ENCODE data around the gene MDM2.
"Not testable (repeated sequence)": the region's sequence is repeated elsewhere in the genome, so short reads cannot be mapped to it uniquely, and the experiment has no call there.

MDM2 gene

DNA sequence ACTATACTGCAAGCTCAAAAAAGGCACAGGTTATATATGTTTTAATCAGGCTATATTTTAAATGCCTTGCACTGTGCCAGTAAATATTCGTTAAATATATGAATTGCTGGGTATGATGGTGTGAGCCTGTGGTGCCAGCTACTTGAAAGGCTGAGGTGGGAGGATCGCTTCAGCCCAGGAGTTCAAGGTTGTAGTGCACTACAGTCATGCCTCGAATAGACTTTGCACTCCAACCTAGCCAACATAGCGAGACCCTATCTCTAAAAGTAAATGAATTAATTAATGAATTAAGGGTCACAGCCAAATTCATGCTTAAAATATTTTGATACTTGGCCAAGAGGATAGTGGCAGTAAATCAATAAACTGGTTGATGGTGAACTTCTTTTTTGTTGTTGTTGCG, 22.2 kb upstream of the MDM2 start:
- no peak for DNase-seq

DNA sequence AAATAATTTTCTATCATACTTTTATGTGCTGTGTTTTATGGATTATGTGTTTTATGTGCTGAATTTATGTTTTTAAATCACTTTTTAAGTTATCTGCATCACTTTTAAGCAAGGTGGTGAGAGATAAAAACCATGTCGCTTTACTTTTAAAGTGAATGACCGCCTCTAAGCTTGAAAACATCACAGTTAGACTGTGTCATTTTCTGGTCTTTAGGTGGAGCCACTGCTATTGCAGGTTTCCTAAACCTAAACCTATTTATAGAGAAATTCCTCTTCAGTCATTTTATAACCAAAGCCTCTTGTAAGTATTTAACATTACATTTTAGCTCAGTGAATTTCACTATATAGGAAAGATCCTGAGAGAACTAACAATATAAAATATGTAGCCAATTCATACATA, 21.0 kb upstream of the MDM2 start:
- no peak for DNase-seq

DNA sequence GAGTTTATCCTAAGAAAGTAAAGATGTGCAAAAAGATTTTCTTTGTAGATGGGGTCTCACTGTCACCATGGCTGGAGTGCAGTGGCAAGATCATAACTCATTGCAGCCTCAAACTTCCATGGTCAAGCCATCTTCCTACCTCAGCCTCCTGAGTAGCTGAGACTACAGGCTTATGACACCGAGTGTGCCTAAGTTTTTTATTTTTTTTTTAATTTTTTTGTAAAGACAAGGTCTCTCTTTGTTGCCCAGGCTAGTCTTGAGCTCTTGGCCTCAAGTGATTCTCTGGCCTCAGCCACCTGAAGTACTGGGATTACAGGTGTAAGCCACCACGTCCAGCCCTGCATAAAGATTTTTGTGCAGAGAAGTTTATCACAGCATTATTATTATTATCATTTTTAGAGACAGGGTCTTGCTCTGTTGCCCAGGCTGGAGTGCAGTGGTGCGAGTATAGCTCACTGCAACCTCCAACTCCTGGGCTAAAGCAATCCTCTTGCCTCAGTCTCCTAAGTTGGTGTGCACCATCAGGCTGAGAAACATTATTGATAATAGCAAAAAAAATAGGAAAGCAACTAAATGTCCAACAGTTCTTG, 19.3 kb upstream of the MDM2 start:
- no peak for DNase-seq

DNA sequence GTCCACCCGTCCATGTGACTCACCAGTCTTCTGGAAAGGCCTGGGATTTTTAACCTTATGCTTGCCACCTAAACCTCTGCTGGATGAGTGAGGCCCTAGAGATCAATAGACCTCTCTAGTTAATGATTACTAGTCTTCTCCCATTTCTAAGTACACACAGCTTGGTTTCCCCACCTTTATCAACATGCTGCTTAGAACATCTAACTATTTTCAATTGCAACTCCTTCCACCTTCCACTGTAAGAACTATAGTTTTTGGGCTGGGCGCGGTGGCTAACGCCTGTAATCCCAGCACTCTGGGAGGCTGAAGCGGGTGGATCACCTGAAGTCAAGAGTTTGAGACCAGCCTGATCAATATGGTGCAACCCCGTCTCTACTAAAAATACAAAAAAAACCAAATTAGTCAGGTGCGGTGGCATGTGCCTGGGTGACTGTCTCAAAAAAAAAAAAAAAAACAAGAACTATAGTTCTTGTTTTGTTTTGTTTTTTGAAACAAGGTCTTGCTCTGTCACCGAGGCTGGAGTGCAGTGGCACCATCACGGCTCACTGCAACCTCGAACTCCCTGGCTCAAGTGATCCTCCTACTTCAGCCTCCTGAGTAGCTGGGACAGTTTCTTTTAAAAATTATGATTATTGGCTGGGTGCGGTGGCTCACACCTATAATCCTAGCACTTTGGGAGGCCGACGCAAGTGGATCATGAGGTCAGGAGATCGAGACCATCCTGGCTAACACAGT, 18.7 kb upstream of the MDM2 start:
- no peak for DNase-seq

DNA sequence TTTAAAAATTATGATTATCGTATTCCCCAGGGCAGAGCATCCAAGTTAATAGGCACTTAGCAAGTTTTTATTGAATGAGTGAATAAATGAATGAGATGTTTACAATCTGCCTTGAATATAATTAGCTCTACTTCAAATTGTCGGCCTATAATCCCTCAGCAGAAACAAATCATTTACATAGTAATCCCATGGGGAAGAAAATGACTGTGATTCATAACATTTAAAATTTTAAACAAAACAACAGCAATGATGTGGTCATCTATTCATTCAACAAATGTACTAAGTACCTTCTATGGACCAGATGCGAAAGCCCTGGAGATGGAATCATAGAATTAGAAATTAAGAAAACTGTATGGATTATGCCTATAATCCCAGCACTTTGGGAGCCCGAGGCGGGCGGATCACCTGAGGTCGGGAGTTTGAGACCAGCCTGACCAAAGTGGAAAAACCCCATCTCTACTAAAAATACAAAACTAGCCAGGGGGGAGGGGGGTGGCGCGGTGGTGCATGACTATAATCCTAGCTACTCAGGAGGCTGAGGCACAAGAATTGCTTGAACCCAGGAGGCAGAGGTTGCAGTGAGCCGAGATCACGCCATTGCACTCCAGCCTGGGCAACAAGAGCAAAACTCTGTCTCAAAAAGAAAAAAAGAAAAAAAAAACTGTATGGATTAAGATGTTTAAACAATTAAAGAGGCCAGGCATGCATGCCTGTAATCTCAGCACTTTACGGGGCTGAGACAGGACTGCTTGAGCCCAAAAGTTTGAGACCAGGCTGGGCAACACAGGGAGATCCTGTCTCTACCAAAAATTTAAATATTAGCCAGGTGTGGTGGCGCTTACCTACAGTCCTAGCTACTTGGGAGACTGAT, 17.7 kb upstream of the MDM2 start:
- no peak for DNase-seq

DNA sequence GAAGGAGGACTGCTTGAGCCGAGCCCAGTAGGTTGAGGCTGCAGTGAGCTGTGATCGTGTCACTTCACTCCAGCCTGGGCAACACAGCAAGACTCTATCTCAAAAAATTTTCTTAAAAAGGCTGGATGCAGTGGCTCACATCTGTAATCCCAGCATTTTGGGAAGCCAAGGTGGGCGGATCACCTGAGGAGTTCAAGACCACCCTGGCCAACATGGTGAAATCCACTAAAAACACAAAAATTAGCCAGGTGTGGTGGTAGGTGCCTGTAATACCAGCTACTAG, 17.1 kb upstream of the MDM2 start:
- DNase-seq, result no peak

DNA sequence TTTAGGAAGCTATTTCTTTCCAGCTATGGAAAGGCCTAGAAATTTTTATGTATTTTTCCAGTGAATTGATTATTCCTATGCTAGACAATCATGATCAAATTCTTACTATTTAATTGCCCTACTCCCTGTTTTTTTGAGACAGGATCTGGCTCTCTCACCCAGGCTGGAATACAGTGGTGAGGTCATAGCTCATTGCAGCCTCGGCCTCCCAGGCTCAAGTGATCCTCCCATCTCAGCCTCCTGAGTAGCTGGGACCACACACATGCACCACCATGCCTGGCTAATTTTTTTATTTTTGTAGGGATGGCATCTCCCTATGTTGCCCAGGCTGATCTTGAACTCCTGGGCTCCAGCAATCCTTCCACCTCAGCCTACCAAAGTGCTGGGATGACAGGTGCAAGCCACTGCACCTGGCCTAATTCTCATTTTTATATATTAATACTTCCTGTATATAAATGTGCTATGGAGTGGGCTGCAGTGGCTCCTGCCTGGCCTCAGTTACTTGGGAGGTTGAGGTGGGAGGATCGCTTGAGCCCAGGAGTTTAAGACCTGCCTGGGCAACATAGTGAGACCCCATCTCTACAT, 16.0 kb upstream of the MDM2 start:
- DNase-seq, result no peak

DNA sequence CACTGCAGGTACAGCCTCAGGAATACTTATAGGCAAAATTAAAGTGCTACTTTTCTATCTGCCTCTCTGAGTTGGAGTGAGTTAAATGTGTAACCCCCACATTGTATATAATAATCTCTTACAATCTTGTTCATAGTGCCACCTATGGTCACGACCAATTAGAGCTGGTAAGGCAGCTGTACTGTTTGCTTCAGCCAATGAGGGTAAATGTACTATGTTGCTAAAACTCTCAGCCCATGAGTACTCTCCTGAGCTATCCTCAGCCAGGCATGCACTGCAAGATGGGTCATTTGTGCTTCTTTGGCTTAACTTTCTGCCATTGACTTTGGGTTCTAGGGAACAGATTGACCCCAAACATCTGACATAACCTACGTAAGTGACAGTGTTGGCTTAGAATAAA, 15.0 kb upstream of the MDM2 start:
- DNase-seq, result no peak

DNA sequence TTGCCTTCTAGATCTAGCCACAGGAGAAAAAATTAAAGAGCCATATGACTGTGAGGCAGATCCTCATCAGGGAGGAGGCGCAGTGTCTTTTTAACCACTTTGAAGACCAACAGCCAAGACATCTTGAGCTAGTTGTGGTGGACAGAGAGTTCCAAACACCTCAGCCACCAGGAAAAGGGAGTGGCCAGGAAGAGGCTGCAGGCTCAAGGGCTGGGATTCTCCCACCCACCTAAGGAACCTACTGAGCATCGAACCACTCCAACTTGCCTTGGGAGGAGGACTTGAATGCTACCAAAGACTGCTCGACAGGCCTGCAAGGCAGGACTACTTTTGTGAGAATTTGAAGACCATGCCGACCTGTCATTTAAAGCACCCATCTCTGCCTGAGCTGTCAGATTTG, 14.5 kb upstream of the MDM2 start:
- DNase-seq, result no peak

DNA sequence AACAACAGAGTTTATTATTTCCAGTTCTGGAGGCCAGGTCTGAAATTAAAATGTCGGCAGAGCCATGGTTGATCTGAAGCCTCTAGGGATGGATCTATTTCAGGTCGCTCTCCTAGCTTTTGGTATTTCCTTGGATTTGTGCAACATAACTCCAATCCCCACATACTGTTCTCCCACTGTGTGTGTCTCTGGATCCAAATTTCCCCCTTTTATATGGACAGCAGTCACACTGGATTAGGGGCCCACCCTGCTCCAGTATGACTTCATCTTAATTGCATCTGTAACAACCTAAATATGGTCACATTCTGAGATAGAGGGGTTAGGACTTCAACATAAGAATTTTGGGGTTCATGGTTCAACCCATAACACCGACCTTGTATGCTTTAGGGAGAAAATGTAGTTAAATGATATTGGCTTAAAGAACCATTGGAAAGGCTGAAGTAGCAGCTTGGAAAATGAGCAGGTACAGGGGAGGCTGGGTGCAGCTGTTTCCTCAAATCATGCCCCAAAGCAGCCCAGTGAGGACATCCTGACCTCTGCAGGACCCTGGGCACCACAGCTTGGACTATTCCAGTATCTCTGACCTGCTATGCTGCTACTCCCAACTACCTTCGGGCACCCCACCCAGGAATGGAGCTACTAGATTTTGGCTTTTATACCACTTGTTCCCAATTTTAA, 13.9 kb upstream of the MDM2 start:
- DNase-seq, result no peak

DNA sequence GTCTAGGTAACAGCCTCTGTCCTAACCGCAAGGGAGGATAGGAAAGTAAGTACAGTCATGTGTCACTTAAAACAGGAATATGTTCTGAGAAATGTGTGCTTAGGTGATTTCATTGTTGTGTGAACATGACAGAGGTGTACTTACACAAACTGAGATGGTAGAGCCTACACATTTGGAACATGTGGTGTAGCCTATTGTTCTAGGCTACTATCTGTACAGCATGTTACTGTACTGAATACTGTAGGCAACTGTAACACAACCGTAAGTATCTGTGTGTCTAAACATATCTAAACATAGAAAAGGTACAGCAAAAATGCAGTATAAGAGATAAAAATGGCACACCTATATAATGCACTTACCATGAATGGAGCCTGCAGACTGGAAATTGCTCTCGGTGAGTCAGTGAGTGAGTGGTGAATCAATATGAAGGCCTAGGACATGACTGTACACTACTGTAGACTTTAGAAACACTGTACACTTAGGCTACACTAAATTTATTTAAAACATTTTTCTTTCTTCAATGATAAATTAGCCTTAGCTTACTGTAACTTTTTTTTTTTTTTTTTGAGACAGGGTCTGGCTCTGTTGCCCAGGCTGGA, 13.2 kb upstream of the MDM2 start:
- no peak for DNase-seq

DNA sequence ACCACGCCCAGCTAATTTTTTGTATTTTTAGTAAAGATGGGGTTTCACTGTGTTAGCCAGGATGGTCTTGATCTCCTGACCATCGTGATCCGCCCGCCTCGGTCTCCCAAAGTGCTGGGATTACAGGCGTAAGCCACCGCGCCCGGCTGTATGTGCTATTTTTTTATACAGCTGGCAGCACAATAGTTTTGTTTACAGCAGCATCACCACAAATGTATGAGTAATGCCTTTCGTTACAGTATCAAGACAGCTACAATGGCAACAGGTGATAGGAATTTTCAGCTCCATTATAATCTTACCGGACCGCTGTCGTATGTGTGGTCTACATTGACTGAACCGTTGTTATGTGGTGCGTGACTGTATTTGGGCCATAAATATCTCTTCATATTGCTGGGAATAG, 11.6 kb upstream of the MDM2 start:
- DNase-seq, result no peak

DNA sequence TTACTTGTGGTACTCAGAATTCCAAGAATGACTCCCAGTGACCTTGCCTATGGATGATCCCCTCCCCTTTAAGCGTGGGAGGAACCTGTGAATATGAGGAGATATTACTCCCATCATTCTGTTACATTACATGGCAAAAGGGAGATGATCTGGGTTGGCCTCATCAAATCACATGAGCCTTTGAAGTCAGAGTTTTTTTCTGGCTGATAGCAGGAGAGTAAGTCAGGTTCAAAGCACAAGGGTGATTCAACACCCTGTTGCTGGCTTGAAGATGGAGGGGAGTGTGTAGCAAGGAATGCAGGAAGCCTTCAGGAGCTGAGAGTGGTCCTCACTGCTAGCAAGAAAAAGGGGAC, 9.1 kb upstream of the MDM2 start:
- no peak for DNase-seq

DNA sequence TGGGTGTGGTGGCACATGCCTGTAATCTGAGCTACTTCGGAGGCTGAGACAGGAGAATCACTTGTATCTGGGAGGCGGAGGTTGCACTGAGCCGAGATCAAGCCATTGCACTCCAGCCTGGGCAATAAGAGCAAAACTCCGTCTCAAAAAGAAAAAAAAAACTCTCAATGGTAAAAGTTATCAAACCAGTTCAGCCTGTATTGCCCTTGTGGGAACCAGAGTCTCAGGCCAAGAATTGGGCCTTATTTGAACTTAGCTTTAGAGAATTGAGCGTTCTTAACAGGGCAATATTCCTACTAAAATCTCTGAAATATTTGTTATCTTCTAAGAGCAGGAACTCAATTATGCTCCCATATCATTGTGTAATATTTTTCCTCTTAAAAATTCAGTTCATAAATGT, 7.7 kb upstream of the MDM2 start:
- no peak for DNase-seq

DNA sequence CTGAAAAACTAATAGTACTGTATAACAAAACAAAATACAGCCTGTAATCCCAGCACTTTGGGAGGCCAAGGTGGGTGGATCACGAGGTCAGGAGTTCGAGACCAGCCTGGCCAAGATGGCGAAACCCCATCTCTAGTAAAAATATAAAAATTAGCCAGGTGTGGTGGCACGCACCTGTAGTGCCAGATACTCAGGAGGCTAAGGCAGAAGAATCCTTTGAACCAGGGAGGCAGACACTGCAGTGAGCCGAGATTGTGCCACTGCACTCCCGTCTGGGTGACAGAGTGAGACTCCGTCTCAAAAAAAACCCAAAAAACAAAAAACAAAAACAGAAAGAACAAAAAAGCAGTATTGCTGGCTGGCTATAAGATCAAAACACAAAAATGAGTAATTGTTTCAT, 6.9 kb upstream of the MDM2 start:
- not testable (repeated sequence) for DNase-seq

DNA sequence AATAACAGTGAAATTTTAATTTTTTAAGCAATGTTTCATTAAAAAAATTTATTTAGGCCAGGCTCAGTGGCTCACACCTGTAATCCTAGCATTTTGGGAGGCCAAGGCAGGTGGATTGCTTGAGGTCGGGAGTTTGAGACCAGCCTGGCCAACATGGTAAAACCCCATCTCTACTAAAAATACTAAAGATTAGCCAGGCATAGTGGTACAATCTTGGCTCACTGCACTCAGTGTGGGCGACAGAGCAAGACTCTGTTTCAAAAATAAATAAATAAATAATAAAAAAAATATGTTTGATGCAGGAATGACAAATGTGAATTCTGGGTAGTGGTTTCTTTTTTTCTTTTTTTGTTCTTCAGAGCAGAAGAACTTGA, 5.6 kb upstream of the MDM2 start:
- not testable (repeated sequence) for DNase-seq

DNA sequence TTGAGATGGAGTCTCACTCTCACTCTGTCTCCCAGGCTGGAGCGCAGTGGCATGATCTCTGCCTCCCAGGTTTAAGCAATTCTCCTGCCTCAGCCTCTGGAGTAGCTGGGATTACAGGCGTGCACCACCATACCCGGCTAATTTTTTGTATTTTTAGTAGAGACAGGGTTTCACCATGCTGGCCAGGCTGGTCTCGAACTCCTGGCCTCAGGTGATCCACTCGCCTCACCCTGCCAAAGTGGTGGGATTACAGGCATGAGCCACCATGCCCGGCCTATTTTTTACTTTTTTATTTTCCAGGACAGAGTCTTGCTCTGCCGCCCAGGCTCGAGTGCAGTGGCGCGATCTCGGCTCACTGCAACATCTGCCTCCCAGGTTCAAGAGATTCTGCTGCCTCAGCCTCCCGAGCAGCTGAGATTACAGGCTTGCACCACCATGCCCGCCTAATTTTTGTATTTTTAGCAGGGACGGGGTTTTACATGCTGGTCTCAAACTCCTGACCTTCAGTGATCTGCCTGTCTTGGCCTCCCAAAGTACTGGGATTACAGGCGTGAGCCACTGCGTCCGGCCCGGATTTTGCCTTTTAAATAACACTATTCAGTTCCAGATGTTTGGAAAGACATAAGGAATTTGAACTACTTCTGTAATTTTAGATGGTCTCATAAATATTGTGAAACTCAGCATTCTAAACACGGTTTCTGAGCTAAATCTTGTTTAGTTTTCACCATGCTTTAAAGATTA, 4.9 kb upstream of the MDM2 start:
- not testable (repeated sequence) for DNase-seq

DNA sequence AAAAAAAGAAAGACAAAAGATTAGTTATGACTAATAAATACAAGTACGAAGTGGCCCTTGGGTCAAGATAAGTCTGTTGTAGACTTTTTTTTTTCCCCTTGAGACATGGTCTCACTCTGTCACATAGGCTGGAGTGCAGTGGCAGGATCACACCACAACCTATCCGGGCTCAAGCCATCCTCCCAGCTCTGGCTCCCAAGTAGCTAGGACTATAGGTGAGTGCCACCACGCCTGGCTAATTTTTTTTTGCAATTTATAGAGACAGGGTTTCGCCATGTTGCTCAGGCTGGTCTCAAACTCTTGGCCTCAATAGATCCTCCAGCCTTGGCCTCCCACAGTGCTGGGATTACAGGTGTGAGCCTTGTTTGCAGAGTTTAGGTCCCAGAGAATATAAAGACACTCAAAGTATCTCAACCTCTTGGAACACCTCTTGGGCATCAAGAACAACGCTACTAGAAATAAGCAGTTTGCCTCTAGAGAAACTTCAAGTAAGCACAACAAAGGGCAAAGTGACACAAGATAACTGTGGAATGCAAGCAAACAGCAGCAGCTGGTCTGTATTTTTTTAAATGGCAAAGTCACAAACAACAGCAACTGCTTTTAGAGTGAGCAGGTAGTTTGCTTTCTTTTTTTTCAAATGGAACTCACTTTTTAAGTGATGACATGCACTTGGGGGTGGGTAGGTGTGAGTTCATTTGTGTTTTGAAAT, 3.9 kb upstream of the MDM2 start:
- no peak for DNase-seq

DNA sequence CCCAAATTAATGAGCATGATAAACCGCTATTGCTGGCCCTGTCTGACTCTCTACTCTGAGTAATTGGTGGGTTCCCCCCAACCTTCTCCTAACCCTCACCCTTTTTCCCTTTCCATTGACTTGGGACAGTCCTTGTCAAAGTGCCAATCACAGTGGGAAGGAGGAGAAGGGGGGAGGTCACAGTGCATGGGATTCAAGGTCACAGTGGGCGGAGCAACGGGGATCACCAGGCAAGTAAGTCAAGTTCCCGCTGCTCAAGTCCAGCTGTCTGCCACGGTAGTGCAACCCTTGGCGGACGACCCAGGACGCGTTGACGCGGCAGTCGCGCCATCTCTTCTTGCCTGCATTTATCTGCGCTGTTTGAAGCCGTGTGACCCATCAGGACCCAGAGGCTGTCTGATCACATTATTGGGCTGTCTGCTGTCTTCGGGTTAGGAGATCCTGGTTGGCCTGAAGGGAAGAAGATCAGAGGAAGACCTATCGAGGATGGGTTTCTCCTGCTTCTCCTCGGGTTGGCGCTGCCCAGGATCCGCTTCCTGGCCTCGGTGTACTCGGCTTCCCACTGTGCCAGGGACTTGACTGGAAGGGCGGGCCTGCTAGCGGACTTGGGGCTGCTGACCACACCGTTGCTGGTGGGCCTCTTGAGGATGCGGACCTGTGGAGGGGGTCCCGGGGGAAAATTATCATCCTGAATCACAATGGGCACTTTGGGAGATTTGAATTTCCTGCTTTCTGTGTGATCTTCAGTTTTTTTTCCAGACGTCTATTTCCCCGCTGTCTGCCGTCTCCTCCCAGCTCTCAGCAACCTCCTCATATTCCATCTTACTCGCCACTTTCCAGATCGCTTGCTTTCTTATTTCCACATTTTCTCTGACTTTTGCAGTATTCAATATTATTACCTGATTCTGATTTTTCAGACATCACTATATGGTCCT, 3.1 kb upstream of the MDM2 start:
- peak in 1 of 56 donors; percentile 16 for DNase-seq
